Limb (tissue), 2 donors: Measurements from ENCODE around the gene SERPINE1.

ENCODE experiments used
- DNase-seq, 2 donors: peaks; one replicate each; pipeline ENCODE4 v3.0.0-alpha.2; 2016; ENCODE audit errors: extremely low spot score in 2 of 2

SERPINE1 gene

DNA sequence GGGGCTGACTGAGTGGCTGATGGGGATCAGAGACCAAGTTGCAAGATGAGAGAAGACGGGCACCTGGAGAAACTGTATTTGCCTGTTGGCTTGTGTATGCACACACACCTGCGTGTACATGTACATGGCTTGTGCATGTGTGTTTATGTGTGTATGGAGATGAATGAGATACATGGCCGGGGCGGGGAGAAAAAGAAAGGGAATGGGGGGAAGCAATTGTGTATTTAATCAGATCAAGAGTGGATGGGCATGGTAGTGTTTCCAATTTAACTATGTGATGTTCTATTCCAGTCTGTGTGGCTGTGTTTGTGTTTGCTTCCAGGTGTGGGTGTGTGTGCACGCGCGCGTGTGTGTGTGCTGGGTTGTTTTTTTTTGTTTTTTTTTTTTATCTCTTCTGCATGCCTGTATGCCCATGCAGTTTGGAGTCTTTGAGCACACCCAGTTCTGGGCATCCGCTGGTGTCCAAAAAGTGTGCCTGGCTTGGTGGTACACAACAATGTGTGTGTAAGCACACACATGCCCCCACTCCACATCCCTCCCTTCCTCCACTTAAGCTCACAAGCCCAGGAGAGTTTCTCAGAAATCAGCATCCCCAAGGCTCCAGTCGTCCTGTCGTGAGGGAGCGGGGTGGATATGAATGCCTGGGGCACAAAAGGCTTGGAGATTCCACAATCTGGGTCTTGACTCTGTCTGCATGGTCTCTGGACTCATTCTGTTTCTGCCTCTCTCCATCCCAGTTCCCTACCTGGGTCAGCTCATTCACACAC is 40.9 kb downstream of the SERPINE1 start:
- no peak for DNase-seq

DNA sequence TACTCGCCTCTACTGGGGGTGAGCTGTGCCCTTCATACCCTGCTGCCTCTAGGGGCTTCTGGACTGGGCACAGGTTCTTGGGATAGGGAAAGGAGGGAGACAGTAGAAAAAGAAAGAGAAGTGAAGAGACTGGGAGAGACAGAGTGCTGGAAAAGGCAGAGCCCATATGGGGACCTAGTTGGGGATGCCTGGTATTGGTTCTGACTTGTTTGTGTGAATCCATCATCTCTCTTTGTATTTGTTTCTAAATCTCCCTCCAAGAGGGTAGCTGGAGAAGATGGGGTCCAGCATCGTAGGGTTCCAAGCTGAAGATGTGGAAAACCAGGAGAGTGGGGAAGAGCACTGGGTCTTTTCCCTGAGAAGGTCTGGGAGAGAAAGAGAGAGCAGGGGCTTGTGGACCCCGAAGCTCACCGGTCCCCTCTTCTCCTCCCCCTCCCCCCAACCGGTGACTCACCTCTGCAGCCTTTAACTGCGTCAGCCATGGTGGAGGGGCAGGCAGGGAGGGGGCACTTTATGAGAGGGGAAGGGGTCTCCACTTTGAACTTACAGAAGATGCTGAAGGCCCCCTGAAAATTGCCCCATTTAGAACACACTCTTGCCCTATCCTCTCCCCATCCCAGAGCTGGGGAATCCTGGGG is 41.6 kb downstream of the SERPINE1 start:
- no peak for DNase-seq

DNA sequence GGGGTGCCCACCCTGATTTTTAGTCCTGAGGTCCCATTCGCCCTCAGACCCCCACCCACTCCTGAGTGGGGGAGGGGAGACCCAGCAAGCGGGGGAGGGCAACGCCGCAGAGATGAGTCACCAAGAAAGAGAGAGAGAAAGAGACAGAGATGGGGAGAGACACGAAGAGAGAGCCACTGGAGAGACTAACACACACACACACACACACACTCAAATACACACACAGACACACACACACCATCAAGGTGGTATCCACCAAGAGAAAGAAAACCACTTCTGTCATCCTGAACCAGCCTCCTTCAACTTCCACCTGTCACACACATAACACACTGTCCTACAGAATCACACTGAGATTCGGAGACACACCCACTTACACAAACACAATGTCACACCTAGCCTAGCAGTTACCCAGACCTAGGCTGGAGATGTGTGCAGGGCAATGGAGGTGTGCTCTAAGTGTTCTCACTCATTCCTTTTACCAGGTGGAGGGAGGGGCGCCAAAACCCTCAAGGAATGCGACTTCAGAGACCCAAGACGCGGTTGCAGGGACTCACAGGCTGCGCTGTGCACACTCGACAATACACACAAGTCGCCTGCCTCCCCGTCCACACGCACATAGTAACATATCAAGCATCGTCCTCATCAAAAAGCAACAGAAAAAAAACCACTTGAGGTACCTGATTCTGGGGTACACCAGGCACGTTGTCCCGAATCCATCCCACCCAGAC is 42.4 kb downstream of the SERPINE1 start:
- no peak for DNase-seq

DNA sequence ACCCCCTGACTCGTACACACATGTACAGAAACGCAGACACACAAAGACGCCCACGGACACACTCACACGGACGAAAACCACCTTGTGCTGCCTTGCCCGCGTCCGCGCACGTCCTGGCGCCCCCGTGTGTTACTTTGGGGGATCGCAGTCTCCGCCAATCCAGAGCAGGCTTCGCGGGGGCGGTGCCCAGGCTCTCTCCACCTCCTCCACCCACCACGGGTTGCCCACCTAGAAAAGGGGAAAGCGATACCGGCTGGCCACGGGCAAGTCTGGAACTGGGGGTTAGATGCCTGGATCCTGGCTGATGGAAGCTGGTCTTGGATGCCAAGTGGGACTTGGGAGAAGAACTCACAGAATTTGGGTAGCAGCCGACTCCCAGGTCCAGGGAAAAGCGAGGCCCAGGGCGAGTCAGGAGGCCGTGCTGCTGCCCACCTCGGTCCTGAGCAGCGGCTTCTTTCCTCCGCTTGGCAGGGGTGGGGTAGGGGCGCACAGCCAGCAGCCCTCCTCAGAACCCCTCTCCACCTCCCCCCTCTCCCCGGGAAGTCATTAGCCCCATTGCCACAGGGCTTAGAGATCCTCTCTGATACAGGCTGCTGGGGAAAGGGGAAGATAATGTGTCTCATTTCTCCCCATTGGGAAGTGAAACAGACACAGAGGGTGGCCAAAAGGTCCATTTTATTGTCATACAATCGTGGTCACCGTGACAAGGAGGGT is 43.1 kb downstream of the SERPINE1 start:
- peak; percentile 52 to 89 for DNase-seq

DNA sequence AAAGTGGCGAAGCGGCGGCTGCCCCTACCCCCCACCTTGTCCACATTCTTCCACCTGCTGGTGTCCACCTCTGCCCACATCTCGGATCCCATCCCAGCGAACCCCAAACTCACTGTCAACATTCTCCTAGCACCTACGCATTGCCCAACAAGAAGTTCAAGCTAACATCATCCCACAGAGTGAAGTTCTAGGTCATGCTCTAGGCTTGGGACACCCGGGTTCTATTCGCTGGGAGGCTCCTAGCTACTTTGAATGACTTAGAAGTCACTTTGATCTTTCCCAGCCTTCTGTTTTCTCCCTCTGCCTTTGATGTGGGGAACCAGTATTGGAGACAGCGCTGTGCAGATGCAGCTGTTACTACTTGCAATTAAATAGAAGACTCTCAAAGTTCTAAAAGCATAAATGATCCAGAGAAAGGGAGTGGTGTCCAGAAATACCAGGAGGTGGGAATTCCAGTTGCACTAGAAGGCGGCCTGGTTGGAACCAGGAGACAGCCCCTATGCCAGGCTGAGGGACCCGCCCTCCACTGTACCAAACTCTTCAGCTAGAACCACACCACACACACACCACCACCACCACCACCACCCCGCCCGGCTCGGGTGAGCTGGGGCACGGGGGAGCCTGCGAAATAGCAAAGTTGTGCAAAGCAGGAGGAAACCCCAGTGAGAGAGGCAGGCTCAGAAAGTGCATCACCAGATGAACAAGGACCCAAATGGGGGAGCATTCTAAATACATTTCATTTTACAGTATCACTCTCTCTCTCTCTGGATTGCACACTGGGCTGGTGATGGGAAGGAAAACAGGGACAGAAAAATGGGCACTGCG is 43.9 kb downstream of the SERPINE1 start:
- no peak for DNase-seq

DNA sequence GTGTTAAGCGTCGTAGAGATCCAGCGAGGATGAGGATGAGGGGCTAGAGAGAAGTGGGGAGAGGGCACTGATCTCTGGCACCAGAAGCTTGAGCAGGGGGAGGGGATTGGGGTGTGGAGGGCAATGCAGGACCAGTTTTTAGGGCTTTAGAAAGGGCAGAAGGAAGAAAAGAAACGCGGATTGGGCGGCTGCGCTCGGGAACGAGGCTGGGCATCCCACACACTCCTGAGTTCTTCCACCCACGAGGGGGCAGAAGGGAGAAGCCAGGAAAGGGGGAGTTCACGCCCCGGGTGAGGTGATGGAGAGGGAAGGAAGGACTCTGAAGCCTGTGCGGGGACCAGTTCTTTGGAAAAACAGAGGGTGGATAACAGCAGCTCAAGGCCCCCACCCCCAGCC is 44.5 kb downstream of the SERPINE1 start:
- DNase-seq = no peak

DNA sequence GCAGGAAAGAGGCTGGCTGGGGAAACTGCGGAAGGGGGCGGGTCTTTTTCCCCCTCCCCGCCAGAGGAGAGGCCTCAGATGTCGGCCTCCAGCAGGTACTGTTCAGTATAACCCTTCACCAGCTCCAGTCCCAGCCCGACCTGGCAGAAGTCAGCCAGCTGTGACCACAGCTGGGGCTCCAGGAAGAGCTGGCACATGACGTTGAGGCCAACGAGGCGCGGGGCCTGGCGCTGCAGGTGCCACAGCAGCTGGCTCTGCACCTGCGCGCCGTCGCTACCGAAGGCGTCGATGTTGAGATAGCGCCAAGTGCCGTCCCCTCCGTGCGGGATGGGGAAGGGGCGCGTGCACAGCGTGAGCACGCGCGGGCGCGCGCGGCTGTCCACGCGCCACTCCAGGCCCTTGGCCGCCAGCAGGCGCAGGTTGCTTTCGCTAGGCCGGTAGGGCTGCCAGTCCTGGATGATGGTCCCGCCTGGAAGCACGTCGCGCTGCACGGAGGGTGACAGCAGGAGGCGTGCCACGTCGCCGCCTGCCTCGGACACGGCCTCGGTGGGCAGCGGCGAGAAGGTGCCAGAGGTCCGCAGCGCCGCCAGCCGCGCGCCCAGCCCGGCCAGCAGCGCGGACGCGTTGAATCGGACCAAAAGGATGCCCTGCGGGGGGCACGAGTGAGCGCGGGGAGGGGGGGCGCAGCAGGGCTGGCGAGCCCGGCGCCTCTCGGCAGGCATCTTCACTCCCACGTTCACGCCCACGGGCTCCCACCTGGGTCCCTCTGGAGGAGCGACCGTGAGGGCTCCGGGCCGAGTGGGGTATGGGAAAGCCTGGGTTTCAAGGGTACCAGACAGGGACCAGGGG is 45.3 kb downstream of the SERPINE1 start:
- no peak for DNase-seq

DNA sequence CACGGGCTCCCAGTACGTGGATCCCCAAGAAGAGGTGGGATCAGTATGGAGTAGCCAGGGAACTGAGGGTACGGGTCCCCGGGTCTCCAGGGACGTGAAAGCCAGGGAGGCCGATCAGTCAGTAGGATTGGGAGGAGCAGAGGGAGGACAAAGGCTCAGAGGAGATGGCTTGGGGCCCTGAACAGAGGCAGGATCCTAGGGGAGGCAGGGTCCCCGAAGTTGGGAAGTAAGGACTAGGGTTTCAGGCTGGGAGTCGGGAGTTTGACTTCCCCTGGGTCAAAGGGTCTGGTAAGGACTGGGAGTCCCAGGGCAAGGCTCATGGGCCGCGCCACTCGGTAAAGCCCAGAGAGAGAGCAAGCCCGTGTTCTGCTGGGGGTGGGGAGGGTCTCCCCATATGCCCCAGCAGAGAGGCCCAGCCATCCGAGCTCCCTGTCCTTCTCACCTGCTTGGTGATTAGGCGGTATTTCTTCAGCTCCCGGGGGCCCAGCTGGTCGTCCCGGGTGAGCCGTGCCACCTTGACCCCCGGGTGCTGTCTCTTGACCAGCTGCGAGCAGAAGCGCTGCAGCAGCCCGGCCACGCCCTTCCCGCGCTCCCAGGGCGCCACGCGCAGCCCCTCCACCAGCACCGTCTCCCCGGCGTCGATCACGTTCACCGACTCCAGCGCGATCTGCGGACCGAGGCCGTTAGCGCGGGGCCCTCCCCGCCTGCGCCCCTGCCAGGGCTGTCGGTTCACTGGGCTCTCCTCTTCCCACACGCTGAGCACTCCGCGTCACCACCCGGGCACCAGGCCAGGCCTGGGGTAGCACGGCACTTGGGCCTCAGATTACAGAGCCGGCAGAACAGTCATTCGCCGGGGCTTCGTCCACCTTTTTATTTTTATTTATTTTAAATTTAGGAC is 46.2 kb downstream of the SERPINE1 start:
- DNase-seq = peak in 1 of 2 donors; percentile 77

DNA sequence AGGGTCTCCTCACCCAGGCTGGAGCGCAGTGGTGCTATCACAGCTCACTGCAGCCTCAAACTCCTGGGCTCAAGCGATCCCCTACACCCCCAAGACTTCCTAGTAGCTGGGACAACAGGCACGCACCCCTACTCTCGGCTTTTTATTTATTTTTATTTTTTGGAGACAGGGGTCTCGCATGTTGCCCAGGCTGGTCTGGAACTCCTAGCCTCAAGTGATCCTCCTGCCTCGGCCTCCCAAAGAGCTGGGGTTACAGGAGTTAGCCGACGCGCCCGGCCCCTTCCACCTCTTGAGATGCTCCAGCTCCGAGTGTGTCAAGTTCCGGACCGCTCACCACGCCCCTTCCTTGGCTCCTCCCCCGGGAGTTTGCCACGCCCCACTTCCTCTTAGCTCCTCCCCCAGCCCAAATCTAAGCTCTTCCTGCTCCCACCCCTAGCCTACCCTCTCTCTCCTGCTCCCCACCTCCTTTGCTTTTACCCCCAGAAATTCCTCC is 46.9 kb downstream of the SERPINE1 start:
- no peak for DNase-seq

DNA sequence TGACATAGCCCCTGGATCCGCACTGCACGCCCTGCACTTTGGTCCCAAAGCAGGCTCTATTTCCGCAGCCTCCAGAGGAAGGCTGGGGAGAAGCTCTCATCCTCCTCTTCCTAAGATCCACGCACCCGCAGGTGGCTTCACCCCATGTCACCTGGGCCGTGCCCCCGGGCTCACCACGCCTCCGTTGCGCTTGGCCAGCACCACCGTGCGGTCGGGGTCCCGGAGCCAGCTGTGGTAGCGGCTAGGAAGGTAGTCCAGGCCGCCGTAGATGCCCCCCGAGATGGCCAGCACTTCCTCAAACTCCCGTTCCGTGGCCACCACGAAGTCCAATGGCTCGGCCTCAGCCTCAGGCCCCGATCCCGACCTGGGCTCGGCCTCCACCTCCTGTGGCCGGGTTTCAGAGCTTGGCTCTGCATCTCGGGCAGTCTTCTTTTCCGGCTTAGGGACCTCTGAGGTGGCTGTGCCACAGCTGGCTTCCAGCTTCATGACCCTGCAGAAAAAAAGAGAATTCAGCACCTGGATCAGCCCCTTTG is 47.5 kb downstream of the SERPINE1 start:
- DNase-seq = no peak

DNA sequence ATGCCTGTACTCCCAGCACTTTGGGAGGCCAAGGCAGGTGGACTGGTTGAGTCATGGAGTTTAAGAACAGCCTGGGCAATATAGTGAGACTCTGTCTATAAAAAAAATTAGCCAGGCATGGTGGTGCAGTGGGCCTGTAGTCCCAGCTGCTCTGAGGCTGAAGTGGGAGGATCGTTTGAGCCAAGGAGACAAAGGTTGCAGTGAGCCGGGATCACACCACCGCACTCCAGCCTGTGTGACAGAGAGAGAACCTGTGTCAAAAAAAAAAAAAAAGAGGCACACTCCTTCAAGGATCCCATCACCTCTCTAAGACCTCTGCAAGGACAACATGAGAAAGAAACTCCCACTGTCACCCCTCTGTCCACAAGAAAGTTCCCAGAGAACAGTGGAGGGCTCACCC is 48.8 kb downstream of the SERPINE1 start:
- DNase-seq = no peak

DNA sequence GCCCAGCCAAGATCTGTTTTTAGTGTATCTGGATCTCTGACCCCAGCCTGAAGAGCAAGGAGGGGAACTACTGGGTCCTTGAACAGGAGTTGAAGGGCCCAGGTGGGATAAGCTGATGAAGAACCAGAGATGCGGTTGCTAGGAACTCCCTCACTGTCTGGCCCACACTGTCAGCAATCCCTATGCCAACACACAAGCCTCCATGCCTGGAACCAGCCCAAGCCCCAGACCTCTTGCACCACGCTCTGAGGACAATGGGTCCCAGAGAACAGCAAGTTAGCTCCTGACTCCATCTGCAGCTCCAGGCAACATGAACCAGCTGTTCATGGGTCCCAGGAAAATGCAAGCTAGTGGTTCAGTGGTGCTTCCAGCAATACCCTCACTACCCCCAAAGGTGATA is 50.7 kb downstream of the SERPINE1 start:
- DNase-seq = no peak

DNA sequence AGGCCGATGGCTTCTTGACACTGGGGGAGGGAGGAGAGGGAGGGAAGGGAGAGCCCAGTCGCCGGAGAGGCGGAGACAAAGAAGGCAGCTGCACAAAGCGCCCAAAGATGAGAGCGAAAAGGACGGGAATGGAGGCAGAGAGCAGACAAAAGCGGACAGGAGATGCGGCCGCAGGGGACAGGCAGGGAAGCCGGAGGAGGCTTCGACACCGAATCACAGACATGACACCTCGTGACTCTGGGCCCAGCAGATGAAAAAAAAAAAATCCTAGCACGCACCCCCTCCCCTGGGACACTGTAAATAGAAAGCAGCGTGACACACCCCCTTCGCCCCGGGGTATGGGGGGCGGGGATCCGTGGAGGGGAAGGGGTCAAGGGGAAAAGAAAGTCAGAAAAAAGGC is 52.2 kb downstream of the SERPINE1 start:
- peak in 1 of 2 donors; percentile 43 for DNase-seq

DNA sequence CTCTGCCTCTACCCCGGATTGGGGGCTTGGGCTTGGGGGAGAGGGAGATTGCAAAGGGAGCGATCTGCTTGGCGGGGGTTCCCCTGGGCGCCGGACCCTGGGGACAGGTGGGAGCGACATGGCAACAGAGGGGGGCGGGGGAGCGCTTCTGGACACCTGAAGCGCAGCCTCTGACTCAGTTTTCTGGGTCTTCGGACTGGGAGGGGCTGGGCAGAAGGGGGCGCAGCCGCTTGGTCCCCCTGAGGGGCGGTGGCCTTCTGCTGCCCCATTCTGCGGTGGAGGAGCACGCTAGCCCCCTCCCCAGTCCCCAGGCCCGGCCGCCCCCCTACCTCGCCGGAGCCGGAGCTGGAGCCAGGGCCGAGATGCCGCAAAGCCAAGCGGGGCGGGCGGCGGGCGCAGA is 52.8 kb downstream of the SERPINE1 start:
- peak in 1 of 2 donors; percentile 51 for DNase-seq

DNA sequence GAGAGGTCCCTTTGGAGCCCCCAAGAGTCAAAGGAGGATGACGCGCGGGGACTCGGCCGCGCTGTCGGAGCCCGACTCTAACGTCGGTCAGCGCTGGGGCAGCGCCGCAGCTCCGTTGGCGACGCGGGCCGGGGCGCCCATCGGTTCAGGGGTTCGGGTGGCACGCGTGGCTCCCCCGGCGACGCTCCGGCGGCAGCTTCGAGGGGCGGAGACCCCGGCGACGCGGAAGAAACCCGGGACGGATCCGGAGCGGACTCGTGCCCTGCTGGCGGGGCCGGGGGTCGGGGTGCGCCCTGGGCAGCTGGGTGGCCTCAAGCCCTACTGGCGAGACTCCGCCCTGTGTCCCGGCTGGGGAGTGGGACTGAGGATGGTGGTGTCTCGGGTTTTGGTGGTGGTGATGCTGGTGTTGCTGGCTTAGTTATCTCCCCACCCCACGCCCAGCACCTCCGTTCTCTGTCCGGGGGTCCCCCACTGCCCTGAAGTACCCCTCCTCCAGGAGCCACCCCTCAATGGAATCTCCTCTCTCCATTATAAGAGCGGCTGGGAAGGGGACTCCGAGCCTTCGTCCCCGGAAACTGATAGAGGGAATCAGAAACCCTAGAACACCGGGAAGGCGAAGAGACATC is 53.3 kb downstream of the SERPINE1 start, which contains the start of gene NAT16:
Gene NAT16, minus strand, starts transcription at position 164 of the 626 bp plus-strand sequence. CDS start 5,486 bp downstream, outside the sequence.
- peak in 1 of 2 donors; percentile 45 for DNase-seq

DNA sequence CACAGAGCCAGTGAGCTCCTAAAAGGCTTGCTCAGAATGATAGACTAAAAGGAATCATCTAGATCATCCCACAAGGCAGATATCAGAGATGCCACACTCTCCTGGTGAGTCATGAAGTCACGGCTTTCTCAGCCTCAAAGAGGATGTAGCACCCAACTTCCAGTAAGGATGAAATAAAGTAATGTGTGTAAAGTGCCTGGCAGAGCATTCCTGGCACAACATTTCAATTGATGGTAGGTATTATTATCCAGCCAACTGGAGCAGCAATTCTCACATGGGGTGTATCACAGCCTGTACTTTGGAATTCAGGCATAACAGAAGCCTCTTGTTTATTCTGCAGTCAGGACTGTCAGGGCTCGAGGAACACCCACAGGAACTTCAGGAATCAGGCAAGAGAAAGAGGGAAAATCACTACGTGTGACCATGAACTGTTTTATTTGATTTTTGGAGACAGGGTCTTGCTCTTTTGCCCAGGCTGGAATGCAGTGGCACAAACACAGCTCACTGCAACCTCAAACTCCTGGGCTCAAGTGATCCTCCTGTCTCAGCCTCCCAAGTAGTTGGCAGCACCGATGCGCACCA is 58.4 kb downstream of the SERPINE1 start:
- no peak for DNase-seq

DNA sequence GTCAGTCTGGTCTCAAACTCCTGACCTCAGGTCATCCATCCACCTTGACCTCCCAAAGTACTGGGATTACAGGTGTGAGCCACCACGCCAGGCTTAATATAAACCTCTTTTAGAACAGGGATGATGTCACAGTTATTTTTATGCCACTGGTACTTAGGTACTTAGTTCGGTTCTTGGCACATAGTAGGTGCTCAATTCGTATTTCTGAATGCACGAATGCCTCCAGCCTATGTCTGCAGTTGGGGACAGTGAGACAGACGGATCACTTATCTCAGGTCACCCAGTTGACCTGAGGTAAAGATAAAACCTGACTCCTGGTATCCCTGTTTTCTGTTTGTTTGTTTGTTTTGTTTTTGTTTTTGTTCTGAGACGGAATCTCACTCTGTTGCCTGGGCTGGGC is 59.3 kb downstream of the SERPINE1 start:
- DNase-seq = no peak
